GM21529 (cell line): ENCODE results near the gene OAT.
"Not testable (repeated sequence)": the region's sequence is repeated elsewhere in the genome, so short reads cannot be mapped to it uniquely, and the experiment has no call there.

ENCODE experiments used
- ATAC-seq: cut with Tn5 transposase; IDR thresholded peaks from one replicate; pipeline ENCODE4 v1.9.1; 2021; ENCODE audit not compliant: unreplicated experiment

OAT gene

DNA sequence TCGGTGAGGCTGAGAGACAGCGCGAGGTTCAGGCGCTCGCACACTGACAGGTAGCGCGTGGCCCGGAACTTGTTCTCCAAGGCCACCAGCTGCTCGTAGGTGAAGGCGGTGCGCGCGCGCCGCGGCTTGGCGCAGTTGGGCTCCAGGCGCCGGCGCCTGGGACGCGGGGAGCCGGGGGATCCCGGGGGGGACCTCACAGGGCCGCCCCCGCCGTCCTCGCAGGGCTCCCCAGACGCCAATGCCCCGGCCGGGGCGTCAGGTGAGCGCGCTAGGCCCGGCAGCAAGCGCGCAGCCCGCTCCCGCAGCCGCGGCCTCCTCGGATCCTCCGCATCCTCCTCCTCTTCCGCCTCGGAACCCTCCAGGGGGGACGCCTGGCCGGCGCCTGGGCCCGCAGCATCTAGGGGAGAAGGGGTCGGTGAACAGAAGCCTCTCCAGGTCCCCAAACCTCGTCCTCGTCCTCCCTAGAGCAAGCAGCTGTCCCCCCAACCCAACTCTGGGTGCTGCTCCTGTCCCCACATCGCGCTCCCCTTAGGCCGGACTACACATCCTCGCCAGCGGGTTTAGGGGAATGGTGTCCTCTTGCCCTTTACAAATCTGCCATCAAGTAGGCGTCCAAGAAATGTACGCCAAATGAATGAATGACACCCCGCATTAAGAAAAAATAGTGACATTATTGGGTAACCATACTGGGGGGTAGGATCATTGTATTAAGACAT, 29.2 kb upstream of the OAT start:
- no peak for ATAC-seq

DNA sequence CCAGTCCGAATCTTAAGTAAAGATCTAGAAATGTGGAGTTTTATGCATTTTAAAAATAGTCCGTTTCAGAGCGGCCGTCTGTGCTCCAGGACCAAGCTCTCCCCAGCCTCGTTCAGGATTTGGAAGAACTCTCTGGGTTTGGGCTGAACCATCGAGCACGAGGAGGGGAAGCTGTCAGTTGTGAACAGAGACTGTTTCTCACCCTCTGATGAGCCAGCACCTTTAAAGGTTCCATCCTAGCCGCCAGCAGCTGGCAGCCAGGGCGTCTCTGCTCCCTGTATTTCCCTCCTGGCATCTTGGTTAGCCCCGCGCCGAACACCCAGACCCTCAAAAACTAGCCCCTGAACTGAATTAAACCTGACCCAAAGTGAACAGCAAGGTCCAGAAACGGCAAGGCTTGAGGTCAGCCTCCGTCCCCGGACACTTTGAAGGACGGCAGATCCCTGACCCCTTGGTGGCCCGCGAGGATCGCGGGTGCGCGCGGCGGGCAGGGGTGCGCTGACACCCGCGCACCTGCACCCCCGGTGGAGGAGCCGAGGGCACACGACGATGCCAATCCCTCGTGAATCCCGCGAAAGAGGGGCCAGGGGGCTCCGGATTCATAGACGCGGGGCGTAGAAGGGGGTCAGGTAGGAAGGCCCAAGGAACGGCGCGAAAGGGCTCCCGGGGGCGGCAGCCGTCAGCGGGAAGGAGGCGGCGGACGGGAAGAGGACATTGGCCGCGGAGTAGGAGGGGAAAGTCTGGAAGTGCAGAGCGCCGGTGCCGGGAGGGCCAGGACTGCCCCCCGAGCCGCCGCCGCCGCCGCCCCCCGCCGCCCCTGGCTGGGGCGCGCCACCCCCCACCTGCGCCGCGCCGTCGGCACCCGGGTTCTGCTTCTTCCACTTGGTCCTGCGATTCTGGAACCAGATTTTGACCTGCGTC, 28.4 kb upstream of the OAT start:
- ATAC-seq, result no peak

DNA sequence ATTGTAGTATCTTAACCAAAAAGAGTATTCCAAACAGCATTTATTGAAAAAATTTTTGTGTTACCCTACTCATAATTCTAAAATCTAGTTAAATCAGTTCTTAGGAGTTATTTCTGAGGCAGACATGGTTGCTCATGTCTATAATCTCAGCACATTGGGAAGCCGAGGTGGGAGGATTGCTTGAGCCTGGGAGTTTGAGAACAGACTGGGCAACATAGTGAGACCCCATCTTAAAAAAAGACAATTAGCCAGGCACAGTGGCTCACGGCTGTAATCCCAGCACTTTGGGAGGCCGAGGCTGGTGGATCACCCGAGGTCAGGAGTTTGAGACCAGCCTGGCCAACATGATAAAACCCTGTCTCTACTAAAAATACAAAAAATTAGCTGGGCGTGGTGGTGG, 23.0 kb upstream of the OAT start:
- ATAC-seq, result not testable (repeated sequence)

DNA sequence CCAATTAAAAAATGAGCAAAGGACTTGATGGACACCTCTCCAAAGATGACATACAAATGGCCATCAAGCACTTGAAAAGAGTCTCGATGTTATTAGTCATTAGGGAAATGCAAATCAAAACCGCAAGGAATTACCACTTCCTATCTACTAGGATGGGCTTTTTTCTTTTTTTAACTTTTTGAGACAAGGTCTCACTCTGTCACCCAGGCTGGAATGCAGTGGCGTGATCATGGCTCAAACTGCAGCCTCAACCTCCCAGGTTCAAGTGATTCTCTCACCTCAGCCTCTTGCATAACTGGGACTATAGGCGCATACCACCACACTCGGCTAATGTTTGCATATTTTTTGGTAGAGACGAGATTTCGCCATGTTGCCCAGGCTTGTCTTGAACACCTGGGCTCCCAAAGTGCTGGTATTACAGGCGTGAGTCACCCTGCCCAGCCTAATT, 17.5 kb upstream of the OAT start:
- peak; percentile 72 for ATAC-seq

DNA sequence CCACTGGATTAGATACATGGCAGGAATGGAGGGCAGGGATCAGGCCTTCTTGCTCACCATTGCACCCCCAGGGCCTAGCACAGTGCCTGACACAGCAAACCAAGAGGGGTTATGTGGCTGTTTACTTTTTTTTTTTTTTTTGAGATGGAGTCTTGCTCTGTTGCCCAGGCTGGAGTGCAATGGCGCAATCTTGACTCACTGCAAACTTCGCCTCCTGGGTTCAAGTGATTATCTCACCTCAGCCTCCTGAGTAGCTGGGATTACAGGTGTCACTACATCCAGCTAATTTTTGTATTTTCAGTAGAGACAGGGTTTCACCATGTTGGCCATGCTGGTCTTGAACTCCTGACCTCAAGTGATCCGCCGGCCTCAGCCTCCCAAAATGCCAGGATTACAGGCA, 17.0 kb upstream of the OAT start:
- not testable (repeated sequence) for ATAC-seq

DNA sequence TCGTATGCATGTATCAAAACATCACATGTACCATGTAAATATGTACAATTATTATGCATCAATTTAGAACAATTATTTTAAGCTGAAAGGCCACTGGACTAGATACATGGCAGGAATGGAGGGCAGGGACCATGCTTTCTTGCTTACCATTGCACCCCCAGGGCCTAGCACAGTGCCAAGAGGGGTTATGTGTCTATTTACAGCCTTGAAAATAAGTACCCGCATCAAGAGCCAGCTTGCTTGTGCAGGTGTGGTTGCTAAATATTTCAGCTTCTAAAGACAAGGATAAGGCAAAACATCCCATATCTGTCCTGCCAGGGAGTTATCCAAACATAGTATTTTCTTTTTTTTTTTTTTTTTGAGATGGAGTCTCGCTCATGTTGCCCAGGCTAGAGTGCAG, 14.7 kb upstream of the OAT start:
- no peak for ATAC-seq

DNA sequence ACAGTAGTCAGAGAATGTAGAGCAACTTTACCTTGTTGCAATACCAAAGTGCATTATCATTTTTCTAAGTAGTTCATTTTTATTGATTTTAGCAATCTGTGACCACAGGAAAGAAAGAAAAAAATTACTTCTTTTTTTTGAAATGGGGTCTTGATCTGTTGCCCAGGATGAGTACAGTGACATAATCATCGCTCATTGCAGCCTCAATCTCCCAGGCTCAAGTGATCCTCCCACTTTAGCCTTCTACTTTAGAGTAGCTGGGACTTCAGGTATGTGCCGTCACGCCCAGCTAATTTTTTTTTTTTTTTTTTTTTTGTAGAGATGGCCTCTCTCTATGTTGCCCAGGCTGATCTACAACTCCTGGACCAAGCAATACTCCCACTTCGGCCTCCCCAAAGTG, 11.4 kb upstream of the OAT start:
- no peak for ATAC-seq

DNA sequence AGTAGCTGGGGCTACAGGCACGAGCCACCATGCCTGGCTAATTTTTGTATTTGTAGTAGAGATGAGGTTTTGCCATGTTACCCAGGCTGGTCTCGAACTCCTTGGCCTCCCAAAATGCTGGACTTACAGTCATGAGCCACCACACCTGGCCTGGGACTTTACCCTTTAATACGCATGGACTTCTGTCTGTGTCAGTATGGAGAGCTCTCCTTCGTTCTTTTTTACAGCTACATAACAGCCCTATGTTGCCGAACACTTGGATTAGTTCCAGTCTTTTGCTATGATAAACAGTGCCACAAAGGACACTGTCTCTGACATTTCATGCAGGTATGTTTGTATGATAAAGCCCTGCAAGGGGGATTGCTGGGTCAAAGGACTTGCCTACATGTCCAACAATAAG, 10.9 kb upstream of the OAT start:
- no peak for ATAC-seq

DNA sequence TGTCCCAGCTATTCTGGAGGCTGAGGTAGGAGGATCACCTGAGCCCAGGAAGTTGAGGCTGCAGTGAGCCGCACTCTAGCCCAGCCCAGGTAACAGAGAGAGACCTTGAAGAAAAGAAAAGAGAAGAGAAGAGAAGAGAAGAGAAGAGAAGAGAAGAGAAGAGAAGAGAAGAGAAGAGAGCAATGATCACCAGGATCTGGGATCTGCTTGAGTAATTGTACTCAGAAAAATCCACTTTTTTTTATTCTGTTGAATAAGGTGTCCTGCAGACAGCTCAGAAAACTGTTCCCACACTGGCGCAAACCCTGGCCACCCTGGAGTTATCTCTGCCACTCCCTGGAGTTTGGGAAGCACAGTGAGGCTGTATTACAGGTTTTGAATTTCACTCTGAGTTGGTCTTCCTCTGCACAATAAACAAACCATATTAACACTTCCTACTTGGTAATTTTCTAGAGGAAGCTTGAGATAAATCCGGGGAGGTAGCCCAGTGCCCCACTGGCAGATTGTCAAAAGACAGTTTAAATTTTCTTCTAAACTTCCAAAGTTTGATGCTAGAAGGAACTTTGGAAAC, 9.6 kb upstream of the OAT start:
- no peak for ATAC-seq

DNA sequence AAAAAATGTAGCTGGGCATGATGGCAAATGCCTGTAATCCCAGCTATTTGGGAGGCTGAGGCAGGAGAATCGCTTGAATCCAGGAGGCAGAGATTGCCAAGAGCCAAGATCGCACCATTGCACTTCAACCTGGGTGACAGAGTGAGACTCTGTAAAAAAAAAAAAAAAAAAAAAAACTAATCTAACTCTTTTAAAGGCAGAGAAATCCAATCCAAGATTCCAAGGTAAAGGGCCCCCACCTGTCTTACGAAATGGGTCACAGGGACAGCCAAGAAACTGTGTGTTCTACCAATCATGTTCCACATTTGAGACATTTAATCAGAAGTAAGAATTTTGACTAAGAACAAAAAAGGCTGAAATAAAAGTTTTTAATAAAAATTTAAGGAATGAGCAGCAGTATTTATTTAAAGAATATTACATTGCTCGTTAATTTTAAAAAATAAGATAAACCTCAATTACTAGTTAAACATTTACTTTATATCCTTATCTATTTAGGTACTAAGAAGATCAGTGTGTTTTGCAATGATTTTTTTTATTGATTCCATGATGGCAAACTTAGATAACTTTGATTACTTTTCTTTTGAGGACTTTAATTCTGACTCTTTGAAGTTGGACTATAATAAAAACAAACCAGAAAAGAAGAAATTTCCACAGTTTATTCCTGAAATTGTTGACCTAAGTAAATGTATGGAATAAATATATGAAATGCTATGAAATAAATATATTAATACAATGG, 6.7 kb upstream of the OAT start:
- ATAC-seq, result no peak

DNA sequence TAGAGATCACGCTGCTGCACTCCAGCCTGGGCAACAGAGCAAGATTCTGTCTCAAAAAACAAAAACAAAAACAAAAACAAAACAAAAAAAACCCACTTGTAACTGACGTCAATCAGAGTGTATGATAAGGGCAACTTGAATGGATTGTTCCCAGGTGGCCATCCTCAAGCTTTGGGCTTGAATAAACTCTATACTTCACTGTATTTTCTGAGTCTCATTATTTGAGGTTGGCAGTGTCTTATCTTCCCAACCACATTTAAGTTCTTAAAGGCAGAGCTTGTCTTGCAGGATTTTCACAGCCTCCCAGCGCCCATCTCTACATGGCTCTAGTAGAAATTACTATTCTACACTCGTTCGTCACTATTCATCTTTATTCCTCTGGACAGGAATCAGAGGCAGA, 5.1 kb upstream of the OAT start:
- no peak for ATAC-seq

DNA sequence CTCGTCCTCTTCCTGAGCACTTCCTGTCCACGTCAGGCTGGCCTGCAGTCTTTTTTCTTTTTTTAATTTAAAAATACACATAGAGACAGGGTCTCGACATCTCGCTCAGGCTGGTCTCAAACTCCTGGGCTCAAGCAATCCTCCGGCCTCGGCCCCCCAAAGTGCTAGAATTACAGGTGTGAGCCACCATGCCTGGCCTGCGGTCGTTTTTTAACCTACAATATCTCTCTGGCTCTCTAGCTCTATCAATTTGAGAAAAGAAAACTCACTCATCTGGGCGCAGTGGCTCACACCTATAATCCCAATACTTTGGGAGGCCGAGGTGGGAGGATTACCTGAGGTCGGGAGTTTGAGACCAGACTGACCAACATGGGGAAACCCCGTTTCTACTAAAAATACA, 4.0 kb upstream of the OAT start:
- no peak for ATAC-seq

DNA sequence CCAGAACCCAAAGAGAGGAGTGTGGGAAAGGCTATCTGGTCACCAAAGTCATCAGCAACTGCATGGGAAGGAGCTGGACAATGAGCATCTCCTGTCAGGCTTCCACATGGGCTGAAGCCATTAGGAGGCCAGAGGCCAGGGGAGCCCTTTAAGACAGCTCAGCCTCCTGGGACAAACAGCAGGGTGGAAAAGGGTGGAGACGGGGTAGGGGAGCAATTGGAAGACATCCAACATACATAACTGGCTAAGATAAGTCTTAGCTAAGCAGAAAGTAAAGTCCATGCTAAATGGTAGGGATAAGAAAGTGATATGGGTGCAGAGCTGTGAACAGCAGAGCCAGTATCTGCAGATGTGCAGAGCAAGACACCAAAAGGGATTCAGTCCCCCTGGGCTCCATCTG, 1.5 kb upstream of the OAT start:
- ATAC-seq, result no peak

DNA sequence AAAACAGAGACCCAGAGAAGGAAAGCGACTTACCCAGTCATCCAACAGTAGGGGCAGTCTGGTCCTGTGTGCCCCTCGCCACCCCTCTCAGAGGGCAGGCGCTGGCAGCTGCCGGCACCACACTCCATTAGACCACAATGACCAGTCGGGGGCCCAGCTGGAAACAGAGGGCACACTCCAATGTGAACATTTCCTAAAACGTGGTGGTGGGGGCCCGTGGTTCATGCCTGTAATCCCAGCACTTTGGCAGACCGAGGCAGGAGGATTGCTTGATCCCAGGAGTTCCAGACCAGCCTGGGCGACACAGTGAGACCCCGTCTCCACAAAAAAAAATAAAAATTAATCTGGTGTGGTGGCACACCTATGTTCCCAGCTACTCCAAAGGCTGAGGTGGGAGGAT, 912 bp upstream of the OAT start:
- ATAC-seq, result no peak

DNA sequence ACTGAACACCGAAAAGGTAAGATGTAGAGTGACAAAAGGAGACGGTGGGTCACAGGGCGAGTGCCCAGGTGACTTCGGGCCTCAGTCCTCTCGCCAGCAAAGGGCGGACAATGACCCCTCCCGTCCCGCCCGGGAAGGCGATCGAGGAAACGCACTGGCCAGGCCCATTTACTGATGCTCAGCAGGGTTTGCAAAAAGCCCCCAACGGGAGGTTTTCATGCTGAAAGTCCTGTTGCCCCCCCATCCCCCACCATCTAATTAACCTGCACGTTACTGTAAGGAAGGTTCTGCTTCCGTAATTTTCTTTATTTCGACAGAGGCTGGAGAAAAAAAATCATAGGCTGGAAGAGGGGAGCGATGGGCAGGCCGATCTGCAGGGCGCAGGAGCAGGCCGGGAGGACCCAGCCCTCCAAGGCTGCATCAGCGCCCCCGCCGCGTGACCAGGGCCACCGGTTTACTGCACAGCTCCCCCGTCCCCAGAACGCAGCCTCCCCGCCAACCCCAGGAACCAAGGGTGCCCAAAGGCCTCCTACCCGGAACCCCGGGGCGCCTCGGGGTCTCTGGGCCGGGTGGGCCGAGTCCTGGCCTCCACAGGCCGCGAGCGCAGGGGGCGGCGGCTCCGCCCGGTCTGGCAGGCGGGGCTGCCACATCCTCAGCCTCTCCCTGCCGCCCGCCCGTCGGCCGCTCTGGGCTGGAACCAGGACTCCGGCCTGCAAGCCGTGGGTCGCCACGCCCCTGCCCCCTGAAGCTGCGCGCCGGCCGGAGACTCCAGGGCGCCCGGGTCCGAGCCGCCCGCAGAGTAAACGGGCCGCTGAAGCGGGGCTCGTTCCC, 613 bp downstream of the OAT start:
- peak; percentile 28 for ATAC-seq

DNA sequence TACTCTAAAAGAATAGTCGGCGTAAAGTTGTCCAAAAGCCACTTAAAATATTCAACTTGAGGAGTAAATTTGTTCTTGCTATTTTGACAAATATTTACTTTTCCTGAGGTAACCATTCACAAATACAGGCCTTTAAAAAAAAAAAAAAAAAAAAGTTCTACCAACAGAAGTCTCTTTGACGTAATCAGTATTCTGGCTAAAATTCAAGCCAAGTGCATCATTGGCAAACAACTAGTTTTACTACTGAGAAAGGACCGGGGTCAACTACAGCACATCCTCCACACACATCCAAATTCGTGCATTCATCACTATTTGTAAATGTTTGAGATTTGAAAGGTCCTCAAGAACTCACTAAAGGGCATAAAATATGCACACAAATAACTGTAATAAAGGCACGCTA, 2.0 kb downstream of the OAT start:
- no peak for ATAC-seq

DNA sequence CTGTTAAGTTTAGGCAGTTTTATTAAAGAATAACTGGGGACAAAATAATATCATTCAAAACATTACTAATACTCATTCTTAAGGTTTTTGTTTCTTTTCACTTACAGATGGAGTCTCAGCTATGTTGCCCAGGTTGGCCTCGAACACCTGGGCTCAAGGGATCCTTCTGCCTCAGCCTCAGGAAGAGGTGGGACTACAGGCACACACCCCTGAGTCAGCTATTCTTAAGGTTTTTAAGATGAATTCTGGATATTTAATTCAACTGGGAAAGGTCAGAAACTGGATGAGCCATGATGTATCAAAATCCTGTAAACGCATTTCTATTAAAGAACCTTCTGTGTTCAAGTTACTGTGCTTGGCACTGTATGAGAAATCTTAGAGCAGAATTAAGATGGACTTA, 3.5 kb downstream of the OAT start:
- ATAC-seq, result no peak

DNA sequence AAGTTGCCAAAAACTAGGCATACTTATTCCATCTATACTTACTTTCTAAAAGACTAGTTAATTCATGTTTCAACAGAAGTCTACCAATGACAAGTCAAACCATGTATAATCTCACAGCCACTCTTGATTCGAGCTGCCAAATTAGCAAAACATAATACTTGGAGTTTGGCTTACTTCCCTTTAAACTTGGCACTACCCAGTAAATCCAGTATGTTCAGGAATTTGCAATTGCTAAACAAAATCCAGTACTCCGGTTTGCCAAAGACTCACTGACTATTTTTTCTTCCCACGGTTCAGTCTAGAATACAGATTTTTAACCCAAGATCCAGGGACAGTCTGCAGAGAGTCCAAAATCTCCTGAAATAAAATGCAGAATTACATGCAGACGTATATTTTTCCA, 4.6 kb downstream of the OAT start:
- no peak for ATAC-seq

DNA sequence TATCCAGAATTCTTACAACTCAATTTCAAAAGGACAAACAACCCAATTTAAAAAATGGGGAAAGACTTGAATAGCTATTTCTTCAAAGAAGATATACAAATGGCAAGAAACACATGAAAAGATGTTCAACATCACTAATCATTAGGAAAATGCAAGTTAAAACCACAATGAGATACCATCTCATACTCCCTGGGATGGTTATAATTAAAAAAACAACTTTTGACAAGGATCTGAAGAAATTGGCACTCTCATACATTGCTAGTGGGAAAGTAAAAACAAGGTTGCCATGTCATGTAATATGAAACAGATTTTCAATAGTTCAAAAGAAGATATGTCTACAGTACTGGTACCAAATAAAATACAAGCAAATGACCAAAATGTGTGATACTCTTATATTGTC, 9.0 kb downstream of the OAT start:
- ATAC-seq, result no peak

DNA sequence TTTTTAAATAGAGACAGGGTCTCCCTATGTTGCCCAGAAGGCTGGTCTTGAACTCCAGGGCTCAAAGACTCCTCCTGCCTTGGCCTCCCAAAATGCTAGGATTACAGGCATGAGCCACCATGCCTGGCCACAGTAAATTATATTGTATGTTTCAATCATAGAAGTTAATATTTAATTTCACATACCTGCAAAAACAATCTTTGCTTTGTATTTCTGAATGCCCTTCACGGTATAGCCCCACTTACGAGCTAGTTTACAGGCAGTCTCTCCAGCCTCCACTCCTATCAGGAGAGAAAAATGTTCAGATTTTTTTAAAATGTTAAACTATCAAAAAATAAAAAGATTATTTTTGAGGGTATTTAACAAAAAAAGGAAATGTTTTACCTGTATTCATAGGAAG, 10.4 kb downstream of the OAT start:
- ATAC-seq, result no peak

DNA sequence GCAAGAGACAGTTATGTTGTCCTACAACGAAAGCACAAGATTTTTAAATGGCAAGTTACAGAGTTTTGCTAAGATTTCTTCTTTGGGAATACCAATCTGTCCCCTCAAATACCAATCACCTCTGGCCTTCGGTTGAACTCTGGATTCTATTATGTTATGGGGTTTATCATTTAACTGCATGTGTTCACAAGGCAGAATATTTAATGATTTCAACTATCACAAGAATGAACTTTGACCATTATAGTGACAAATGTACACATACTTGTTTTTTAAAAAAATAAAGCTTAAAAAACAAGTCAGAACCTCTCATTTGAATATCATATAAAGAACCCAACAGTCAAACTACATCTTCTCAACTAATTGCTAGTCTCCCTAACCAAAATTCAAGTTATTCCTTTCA, 11.3 kb downstream of the OAT start:
- no peak for ATAC-seq
